VCaP (cell line): Measurements from ENCODE around the gene C3orf20.
"Not testable (repeated sequence)": the region's sequence is repeated elsewhere in the genome, so short reads cannot be mapped to it uniquely, and the experiment has no call there.

Experiments
- H3K27ac ChIP-seq: fragments of 450-650 bp; 2 replicates; pipeline ENCODE4 v1.5.1; 2017
- CTCF ChIP-seq: fragments of 450-650 bp; conservative IDR thresholded peaks from 2 replicates; pipeline ENCODE4 v1.5.1; 2017; ENCODE audit warnings: mild to moderate bottlenecking, moderate library complexity

The C3orf20 gene

GRCh38 chr3:14730703-14731382, 55.9 kb downstream of the C3orf20 start:
- no peak for TF ChIP-seq CTCF

GRCh38 chr3:14740983-14741382, 66.0 kb downstream of the C3orf20 start:
- TF ChIP-seq CTCF: no peak
- H3K27ac ChIP-seq: no peak overlapping the region

More at GRCh38 chr3:14730703-14731382, 55.9 kb downstream of the C3orf20 start:
- peak overlapping the region; percentile 86 for H3K27ac ChIP-seq

DNA sequence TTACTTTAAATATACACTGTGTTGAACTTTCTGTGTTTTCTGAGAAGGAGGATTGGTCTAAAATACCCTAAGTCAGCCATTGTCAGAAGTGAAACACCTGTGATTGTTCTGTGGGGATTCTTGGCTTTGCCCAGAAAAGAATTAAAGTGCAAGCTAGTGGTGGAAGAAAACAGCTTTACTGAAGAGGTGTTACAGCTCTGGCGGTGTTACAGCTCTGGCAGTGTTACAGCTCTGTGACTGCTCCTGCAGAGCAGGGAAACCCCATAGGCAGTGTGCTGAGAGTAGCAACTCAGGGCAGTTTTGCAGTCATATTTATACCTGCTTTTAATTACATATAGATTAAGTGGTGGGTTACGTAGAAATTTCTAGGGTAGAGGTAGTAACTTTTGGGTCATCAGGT, 66.6 kb downstream of the C3orf20 start:
- no peak for TF ChIP-seq CTCF

GRCh38 chr3:14744556-14744955, 69.6 kb downstream of the C3orf20 start:
- H3K27ac ChIP-seq: no peak overlapping the region
- TF ChIP-seq CTCF: no peak

More for the DNA sequence above, 66.6 kb downstream of the C3orf20 start:
- no peak overlapping the region for H3K27ac ChIP-seq

GRCh38 chr3:14750650-14751049, 75.7 kb downstream of the C3orf20 start:
- no peak for TF ChIP-seq CTCF
- no peak overlapping the region for H3K27ac ChIP-seq

DNA sequence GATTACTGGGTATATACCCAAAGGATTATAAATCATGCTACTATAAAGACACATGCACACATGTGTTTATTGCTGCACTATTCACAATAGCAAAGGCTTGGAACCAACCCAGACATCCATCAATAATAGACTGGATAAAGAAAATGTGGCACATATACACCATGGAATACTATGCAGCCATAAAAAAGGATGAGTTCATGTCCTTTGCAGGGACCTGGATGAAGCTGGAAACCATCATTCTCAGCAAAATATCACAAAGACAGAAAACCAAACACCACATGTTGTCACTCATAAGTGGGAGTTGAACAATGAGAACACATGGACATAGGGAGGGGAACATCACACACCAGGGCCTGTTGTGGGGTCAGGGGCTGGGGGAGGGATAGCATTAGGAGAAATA, 78.0 kb downstream of the C3orf20 start:
- H3K27ac ChIP-seq: not testable (repeated sequence)

DNA sequence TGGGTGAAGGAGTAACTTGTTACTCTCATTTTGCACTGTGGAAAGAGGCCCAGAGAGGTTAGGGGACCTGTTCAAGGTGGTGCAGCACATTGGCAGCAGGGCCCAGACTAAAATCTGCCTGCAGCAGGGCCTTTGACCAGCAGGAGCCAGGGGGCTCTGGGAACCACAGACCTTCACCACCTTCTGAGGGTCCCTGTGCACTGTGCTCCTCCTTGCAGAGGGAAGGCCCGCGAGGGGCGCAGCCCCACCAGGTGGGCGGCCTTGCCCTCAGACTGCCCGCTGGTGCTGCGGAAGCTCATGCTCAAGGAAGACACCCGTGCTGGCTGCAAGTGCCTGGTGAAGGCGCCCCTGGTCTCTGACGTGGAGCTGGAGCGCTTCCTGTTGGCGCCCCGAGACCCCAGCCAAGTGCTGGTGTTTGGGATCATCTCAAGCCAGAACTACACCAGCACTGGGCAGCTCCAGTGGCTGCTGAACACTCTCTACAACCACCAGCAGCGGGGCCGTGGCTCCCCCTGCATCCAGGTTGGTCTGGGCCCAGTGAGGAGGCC, 82.3 kb downstream of the C3orf20 start:
- H3K27ac ChIP-seq: no peak overlapping the region
- no peak for TF ChIP-seq CTCF

- TF ChIP-seq CTCF: no peak
- H3K27ac ChIP-seq: no peak overlapping the region
Observed at GRCh38 chr3:14758297-14758696, 83.4 kb downstream of the C3orf20 start.
